Activated T-cell treated with anti-CD3 and anti-CD28 coated beads, Interleukin-2, amount 50 U/mL, for 1 hour (primary cell): ENCODE measurements around the gene ZC3HAV1.
"Not testable (repeated sequence)": the region's sequence is repeated elsewhere in the genome, so short reads cannot be mapped to it uniquely, and the experiment has no call there.

Source experiments
- DNase-seq: peaks from one replicate; pipeline ENCODE4 v3.0.0-alpha.2; 2020

ZC3HAV1 gene

GRCh38 chr7:139047970-139048369 is 61.5 kb downstream of the ZC3HAV1 start:
- DNase-seq: no peak

GRCh38 chr7:139046143-139046542 is 63.4 kb downstream of the ZC3HAV1 start:
- no peak for DNase-seq

GRCh38 chr7:139044813-139045794 is 64.4 kb downstream of the ZC3HAV1 start:
- DNase-seq: no peak

GRCh38 chr7:139043823-139044812 is 65.4 kb downstream of the ZC3HAV1 start:
- peak; percentile 72 for DNase-seq

- no peak for DNase-seq
These were observed 68.0 kb downstream of the ZC3HAV1 start for GRCh38 chr7:139041378-139042085.

GRCh38 chr7:139038691-139039090 is 70.8 kb downstream of the ZC3HAV1 start:
- no peak for DNase-seq

GRCh38 chr7:139036901-139037300 is 72.6 kb downstream of the ZC3HAV1 start:
- no peak for DNase-seq

- DNase-seq: peak; percentile 54
These were observed 73.8 kb downstream of the ZC3HAV1 start, which contains the start of gene ZC3HAV1L for GRCh38 chr7:139035586-139036353. TSS of gene ZC3HAV1L (minus strand) at chr7:139036042. CDS start at chr7:139036017, 25 bp downstream.

GRCh38 chr7:139034855-139035585 is 74.5 kb downstream of the ZC3HAV1 start:
- DNase-seq: peak; percentile 33

- DNase-seq: no peak
These were observed 75.2 kb downstream of the ZC3HAV1 start for GRCh38 chr7:139034336-139034735.

GRCh38 chr7:139033346-139034114 is 76.0 kb downstream of the ZC3HAV1 start:
- no peak for DNase-seq

- no peak for DNase-seq
These were observed 77.0 kb downstream of the ZC3HAV1 start for GRCh38 chr7:139032473-139032872.

GRCh38 chr7:139029353-139029752 is 80.2 kb downstream of the ZC3HAV1 start:
- DNase-seq: no peak

GRCh38 chr7:139026551-139026950 is 83.0 kb downstream of the ZC3HAV1 start:
- DNase-seq: no peak

GRCh38 chr7:139025861-139026260 is 83.7 kb downstream of the ZC3HAV1 start:
- DNase-seq: not testable (repeated sequence)

GRCh38 chr7:139023076-139023475 is 86.4 kb downstream of the ZC3HAV1 start:
- DNase-seq: no peak

GRCh38 chr7:139022286-139022685 is 87.2 kb downstream of the ZC3HAV1 start:
- no peak for DNase-seq

GRCh38 chr7:139018910-139019309 is 90.6 kb downstream of the ZC3HAV1 start:
- no peak for DNase-seq

- DNase-seq: peak; percentile 53
These were observed 92.5 kb downstream of the ZC3HAV1 start for GRCh38 chr7:139016931-139017511.

- no peak for DNase-seq
These were observed 98.1 kb downstream of the ZC3HAV1 start for GRCh38 chr7:139011373-139011772.
